Transverse colon (tissue), 4 donors: ENCODE data around the gene STEAP1B. TPM values are rescaled to one million over a fixed set of nuclear protein-coding genes. Genes with fewer than 3 reads are reported as not detected.

Experiments
- DNase-seq: peaks from one replicate; pipeline ENCODE4 v3.0.0-alpha.2; 2019
- H3K27ac ChIP-seq, 4 donors: fragments of 200-600 bp; sonication (generic); 2 replicates each; pipeline ENCODE4 v1.5.1; 2016 to 2018; ENCODE audit warnings: inconsistent platforms in 4 of 4
- H3K27me3 ChIP-seq: fragments of 200-600 bp; sonication (generic); 2 replicates; pipeline ENCODE4 v1.5.1; 2017; ENCODE audit warnings: inconsistent platforms
- H3K36me3 ChIP-seq, 4 donors: fragments of 200-600 bp; sonication (generic); 2 replicates each; pipeline ENCODE4 v1.5.1; 2017 to 2019; ENCODE audit warnings: inconsistent platforms in 4 of 4
- H3K4me1 ChIP-seq, 4 donors: fragments of 200-600 bp; sonication (generic); 2 replicates each; pipeline ENCODE4 v1.5.1; 2017 to 2020; ENCODE audit warnings: inconsistent platforms in 4 of 4
- H3K4me3 ChIP-seq, 4 donors: fragments of 200-600 bp; sonication (generic); 1 replicate in 1 of 4; 2 replicates in 3 of 4; pipeline versions ENCODE4 v1.5.1 to v1.6.1; 2017 to 2019; ENCODE audit warnings: inconsistent platforms in 4 of 4
- H3K9me3 ChIP-seq, 2 donors: fragments of 200-600 bp; sonication (generic); 2 replicates each; pipeline ENCODE4 v1.5.1; 2017 to 2019; ENCODE audit warnings: inconsistent platforms in 2 of 2
- CTCF ChIP-seq, 5 experiments: fragments of 200-600 bp in 3 of 5; fragments of 450-650 bp in 2 of 5; sonication (generic) in 3 of 5; IDR thresholded peaks; 1 replicate in 2 of 5; 2 replicates in 3 of 5; pipeline ENCODE4 v1.5.1; 2016 to 2017; ENCODE audit warnings: antibody characterized with exemption in 5 of 5, inconsistent platforms in 3 of 5, mild to moderate bottlenecking in 2 of 5, moderate library complexity in 1 of 5
- EP300 ChIP-seq: sonication (generic); formaldehyde crosslinking; IDR thresholded peaks from one replicate; pipeline ENCODE4 v1.6.1; 2017; ENCODE audit warnings: antibody characterized with exemption, low read depth
- POLR2A ChIP-seq: fragments of 450-650 bp; IDR thresholded peaks from one replicate; pipeline ENCODE4 v1.6.1; 2016; ENCODE audit warnings: antibody characterized with exemption, mild to moderate bottlenecking, moderate library complexity
- POLR2AphosphoS5 ChIP-seq, 3 donors: sonication (generic); formaldehyde crosslinking; IDR thresholded peaks; one replicate each; pipeline ENCODE4 v1.6.1; 2016; ENCODE audit warnings: antibody characterized with exemption in 3 of 3
- WGBS, 2 donors: methylation state at CpG; one replicate each; pipeline ENCODE4 v1.1.5; 2018; ENCODE audit warnings: low coverage in 1 of 2; 5-methylcytosine and 5-hydroxymethylcytosine counted together
- in situ Hi-C, 4 donors: fragments of 200-750 bp; cut with MboI; loops; one replicate each; pipeline versions ENCODE4 v1.15.0 to v1.15.1; 2017; ENCODE audit warnings: low sequenced_read_pairs in 3 of 4, low pct_ligation_motif_present in 1 of 4, low pct_unique_long_range_greater_than_20kb in 1 of 4
- intact Hi-C: fragments of 100-400 bp; cut with DNase I; formaldehyde crosslinking; loops from one replicate; pipeline ENCODE4 v1.15.1; 2023; ENCODE audit warnings: low total_unique reads
- total RNA-seq, 4 donors: library from RNA; depleted of rRNA; stranded (reverse); fragments of >200 nt; gene quantifications; one replicate each; pipeline ENCODE4 v1.1.0, GENCODE V29; 2016

The STEAP1B gene
- total RNA-seq, 4 donors from 2014 or later, result 0.64 to 3.7 TPM; not detected in 2

GRCh38 chr7:22430457-22430856 lies 69.5 kb downstream of the STEAP1B start:
- in situ Hi-C loops, result no loop called here
- Histone ChIP-seq H3K27me3 (no peaks in the 10 kb centered on the region), H3K36me3 (no peaks in the 10 kb centered on the region), H3K9me3 (no peaks in the 10 kb centered on the region), H3K4me3 (no peak overlapping the region), H3K4me1 (no peaks in the 10 kb centered on the region), H3K27ac (no peak overlapping the region)
- no peak for DNase-seq
- intact Hi-C loops, result no loop called here
- no peak for TF ChIP-seq EP300
- no peak for TF ChIP-seq CTCF (IDR thresholded peaks at IDR 0.05)
- no peak for TF ChIP-seq POLR2A
- TF ChIP-seq POLR2AphosphoS5 (IDR thresholded peaks at IDR 0.05), result no peak
- WGBS, 2 donors, result 83 to 84% methylated on average over 4 to 5 of the region's 5 CpGs

- no peaks in the 10 kb centered on the region for H3K4me1 ChIP-seq
- DNase-seq, result no peak
- in situ Hi-C loops, result no loop called here
- no peaks in the 10 kb centered on the region for H3K36me3 ChIP-seq
- H3K9me3 ChIP-seq, result no peaks in the 10 kb centered on the region
- WGBS, 2 donors, result 70 to 84% methylated on average over 2 of the region's 2 CpGs
- H3K27me3 ChIP-seq, result no peaks in the 10 kb centered on the region
- H3K4me3 ChIP-seq, result no peak overlapping the region
- no peak overlapping the region for H3K27ac ChIP-seq
- intact Hi-C loops, result no loop called here
- TF ChIP-seq CTCF (IDR thresholded peaks at IDR 0.05), result no peak
- no peak for TF ChIP-seq EP300
- no peak for TF ChIP-seq POLR2AphosphoS5 (IDR thresholded peaks at IDR 0.05)
- no peak for TF ChIP-seq POLR2A
Measured at GRCh38 chr7:22429386-22429785, 70.6 kb downstream of the STEAP1B start.

GRCh38 chr7:22427855-22428254 lies 72.1 kb downstream of the STEAP1B start:
- WGBS, 2 donors, result 75 to 88% methylated on average over 2 of the region's 2 CpGs
- Histone ChIP-seq H3K4me1 (no peaks in the 10 kb centered on the region), H3K36me3 (no peaks in the 10 kb centered on the region), H3K27ac (no peak overlapping the region), H3K27me3 (no peaks in the 10 kb centered on the region), H3K4me3 (no peak overlapping the region), H3K9me3 (no peaks in the 10 kb centered on the region)
- TF ChIP-seq EP300, result no peak
- no peak for DNase-seq
- in situ Hi-C loops, result no loop called here
- intact Hi-C loops, result no loop called here

- H3K9me3 ChIP-seq, result no peaks in the 10 kb centered on the region
- no peaks in the 10 kb centered on the region for H3K27me3 ChIP-seq
- no peaks in the 10 kb centered on the region for H3K36me3 ChIP-seq
- H3K4me3 ChIP-seq, result no peak overlapping the region
- DNase-seq, result no peak
- WGBS, 2 donors, result 86 to 90% methylated on average over 3 of the region's 3 CpGs
- no peaks in the 10 kb centered on the region for H3K4me1 ChIP-seq
- intact Hi-C loops (no loop called here), in situ Hi-C loops (no loop called here)
- H3K27ac ChIP-seq, result no peak overlapping the region
- TF ChIP-seq POLR2A, result no peak
Measured at GRCh38 chr7:22427104-22427503, 72.9 kb downstream of the STEAP1B start.

DNA sequence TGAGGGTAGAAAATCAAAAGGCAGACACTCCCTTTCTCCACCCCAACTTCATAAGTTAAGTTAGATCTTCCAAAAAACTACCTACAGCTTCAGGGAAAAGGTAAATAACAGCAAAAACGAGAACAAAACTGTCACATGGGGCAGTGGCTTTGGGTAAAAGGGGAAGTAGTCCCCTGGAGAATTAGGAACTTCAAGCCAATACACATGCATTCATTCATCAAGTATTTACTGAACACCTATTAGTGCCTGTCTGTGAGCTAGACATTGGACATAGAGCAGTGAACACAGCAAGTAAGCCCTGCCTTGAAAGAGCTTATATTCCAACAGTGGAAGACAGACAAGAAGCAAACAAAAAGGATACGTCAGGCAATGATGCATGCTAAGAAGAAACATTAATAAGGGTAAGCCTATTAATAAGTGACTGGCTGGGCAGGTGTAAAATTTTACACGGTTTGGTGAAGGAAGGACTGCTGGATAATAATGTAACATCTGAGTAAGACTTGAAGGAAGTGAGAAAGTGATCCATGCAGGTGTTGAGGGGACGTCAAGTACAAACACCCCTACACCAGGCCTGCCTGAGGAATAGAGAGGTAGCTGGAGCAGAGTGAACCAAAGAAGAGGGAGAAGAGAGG lies 73.4 kb downstream of the STEAP1B start:
- Histone ChIP-seq H3K36me3 (no peaks in the 10 kb centered on the region), H3K27ac (no peak overlapping the region), H3K9me3 (no peaks in the 10 kb centered on the region), H3K27me3 (no peaks in the 10 kb centered on the region), H3K4me1 (no peaks in the 10 kb centered on the region), H3K4me3 (no peak overlapping the region)
- intact Hi-C loops (no loop called here), in situ Hi-C loops (no loop called here)
- WGBS, 2 donors, result 40 to 62% methylated on average over 4 of the region's 4 CpGs
- DNase-seq, result no peak
- TF ChIP-seq CTCF (IDR thresholded peaks at IDR 0.05) (no peak), POLR2A (no peak), EP300 (no peak), POLR2AphosphoS5 (IDR thresholded peaks at IDR 0.05) (no peak)
